HG03139 (cell line): ENCODE results near the gene TRMT10C.
"Not testable (repeated sequence)": the region's sequence is repeated elsewhere in the genome, so short reads cannot be mapped to it uniquely, and the experiment has no call there.

Experiments
- ATAC-seq: cut with Tn5 transposase; IDR thresholded peaks from one replicate; pipeline ENCODE4 v1.9.1; 2021; ENCODE audit not compliant: unreplicated experiment

Gene TRMT10C

DNA sequence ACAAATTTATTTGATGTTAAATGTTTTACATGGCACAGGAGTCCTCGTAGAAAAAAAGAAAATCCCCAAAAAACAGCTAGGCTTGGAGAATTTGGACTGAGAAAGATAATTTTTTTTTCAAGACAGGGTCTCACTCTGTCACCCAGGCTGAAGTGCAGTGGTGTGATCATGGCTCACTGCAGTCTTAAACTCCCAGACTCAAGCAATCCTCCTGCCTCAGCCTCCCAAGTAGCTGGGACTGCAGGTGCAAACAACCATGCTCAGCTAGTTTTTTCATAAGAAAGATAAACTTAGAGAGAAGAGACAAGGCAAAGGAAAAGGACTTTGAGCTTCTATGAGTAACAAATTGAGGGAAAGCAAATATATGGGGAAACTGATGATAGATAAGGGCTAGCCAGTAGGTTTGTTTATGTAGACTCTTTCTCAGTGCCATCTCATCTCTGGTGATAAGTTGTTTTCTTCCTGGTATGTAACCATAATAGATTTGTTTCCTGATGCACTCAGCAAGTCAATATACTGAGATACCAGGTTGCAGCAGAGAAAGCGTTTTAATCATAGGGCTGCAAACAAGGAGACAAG is 13.1 kb upstream of the TRMT10C start:
- ATAC-seq, result no peak

DNA sequence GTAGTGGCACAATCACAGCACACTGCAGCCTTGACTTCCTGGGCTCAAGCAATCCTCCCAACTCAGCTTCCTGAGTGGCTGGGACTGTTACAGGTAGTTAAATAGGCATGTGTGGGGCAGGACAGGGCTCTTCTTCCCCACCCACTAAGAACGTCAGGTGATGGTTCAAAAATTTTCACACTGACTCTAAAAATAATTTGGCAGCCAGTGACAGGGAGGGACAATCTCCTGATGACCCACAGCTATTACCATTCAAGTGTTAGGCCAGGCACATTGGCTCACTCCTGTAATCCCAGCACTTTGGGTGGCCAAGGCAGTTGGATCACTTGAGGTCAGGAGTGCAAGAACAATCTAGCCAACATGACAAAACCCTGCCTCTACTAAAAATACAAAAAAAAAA is 12.2 kb upstream of the TRMT10C start:
- no peak for ATAC-seq

DNA sequence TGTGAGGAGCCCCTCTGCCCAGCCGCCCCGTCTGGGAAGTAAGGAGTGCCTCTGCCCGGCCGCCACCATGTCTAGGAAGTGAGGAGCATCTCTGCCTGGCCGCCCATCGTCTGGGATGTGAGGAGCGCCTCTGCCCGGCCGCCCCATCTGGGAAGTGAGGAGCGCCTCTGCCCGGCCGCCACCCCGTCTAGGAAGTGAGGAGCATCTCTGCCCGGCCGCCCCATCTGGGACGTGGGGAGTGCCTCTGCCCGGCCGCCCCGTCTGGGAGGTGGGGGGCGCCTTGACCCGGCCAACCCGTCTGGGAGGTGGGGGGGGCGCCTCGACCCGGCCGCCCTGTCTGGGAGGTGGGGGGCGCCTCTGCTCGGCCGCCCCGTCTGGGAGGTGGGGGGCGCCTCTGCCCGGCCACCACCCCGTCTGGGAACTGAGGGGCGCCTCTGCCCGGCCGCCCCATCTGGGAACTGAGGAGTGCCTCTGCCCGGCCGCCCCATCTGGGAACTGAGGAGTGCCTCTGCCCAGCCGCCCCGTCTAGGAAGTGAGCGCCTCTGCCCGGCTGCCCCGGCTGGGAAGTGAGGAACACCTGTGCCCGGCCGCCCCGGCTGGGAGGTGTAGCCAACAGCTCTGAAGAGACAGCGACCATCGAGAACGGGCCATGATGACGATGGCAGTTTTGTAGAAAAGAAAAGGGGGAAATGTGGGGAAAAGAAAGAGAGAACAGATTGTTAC is 10.1 kb upstream of the TRMT10C start:
- not testable (repeated sequence) for ATAC-seq

DNA sequence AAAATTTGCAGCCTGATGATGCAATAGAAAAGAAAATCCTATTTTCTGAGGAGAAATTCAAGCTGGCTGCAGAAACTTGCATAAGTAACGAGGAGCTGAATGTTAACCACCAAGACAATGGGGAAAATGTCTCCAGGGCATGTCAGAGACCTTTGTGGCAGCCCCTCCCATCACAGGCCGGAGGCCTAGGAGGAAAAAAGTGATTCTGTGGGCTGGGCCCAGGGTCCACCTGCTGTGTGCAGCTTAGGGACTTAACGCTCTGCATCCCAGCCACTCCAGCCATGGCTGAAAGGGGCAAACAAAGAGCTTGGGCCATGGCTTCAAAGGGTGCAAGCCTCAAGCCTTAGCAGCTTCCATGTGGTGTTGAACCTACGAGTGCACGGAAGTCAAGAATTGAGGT is 8.3 kb upstream of the TRMT10C start:
- not testable (repeated sequence) for ATAC-seq

DNA sequence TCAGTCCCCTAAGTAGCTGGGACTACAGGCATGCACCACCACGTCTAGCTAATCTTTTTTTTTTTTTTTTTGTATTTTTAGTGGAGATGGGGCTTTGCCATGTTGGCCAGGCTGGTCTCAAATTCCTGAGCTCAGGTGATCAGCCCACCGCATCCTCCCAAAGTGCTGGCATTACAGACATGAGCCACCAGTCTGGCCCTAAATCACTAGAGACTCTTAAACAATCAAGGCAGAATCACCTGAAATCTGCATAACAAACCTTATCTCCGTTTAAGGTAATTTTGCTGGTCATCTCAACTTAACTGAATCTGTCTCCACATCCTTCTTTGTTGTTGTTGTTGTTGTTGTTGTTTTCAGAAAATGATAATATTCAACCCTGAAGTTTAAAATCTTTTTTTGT is 5.6 kb upstream of the TRMT10C start:
- no peak for ATAC-seq

DNA sequence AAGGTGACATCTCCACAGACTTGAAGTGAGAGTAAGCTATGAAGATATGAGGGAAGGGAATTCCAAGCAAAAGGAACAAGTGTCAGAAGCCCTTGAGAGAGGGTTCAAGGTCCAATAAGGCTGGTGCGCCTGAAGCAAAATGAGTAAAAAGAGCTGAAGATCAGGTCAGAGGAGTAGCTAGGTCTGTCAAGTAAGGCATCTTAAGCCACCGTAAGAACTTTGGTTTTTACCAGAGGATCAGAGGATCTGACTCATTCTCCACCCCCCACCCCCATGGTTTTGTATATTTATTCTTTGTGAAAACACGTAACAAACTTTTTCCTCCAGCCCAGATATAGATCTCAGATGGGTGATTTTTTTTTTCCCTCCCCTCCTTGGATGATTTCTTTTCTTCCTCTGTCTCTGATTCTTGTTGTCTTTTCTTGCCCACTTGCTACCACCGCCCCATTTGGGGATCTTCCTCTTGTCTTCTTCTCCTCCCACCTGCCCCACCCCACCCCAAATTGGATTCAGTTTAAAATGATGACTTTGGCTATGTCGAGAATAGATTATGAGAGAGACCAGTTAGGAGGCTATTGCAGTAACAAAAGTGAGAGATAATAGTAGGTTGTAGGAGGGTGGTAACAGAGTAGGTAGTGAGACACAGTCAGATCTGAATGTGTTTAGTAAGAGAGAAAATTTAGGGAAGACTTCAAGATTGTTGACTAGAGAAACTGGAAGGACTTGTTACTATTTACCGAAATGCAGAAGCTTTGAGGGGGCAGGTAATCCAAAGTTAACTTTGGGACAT is 6.1 kb downstream of the TRMT10C start:
- no peak for ATAC-seq

DNA sequence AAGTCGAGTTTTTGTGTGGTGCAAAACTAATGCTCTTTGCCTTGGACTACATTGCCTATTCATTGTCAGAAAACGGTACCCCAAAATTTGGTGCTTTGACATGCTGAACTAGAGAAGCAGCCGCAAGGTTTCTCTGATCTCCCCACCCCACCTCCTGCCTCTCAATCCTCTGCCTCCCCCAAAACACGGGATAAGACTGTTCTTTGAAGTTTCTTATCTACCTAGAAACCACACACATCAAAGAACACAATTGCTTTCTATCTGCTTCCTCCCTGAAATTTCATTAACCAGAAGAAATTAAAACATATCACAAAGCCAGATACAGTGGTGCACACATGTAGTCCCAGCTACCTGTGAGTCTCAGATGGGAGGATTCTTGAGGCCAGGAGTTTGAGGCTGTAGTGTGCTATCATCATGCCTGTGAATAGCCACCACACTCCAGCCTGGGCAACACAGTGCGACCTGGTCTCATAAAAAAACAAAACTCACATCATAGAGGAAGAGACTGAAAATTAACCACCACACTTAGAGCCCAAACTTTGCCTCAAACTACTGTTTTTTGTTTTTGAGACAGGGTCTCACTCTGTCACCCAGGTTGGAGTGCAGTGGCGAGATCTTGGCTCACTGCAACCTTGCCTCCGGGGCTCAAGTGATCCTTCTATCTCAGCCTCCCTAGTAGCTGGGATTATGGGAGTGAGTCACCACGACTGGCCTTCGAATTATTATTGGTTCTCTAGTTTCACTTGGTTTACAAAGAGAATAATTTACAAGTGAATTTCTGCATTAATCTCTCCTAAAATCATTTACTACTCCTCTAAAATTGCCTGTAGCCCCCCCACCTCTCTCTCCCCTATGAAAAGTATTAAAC is 9.6 kb downstream of the TRMT10C start:
- ATAC-seq, result no peak

DNA sequence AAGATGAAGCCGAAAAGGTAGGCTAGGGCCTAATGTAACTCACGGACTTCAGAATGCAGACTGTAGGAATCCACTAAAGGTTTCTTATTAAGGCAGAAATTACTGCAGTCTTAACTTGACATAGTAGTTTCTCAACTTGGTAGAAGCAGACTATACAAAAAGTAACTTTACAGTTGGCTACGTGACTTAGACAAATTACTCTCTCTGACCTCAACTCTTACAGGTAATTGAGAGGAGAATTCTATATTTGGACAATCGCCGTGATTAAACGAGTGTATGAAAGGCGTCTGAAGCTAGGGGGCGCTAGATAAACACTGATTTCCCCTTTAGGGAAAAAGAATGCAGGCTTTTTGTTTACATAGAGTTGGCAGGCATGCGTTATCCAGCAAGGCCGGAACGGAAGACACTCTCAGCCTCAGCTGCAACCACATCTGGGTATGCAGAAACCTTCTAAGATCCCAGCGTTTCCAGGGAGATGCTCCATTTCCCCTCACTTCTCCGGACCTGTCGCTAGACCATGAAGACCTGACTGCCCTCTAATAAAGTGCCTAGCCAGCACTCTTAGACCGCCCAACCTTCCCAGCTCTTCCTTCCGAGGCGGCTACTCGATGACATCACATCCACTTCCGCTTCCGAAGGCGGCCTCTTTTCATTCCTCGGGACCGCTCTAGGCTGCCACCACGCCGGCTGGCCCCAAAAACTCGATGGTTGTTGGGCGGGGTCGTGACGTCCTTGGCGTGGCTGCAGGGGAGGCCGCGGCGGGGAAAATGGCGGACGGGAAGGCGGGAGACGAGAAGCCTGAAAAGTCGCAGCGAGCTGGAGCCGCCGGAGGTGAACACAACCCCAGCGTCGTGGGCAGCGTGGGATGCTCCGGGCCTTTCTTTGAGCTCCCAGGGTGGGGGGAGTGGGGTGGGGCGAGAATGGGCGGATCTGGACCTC is 12.1 kb downstream of the TRMT10C start, which contains the start of gene PCNP:
Gene PCNP (plus strand): TSS at position 732 of the 939 bp plus-strand sequence. CDS start 36 bp downstream, at position 768.
- peak; percentile 88 for ATAC-seq

DNA sequence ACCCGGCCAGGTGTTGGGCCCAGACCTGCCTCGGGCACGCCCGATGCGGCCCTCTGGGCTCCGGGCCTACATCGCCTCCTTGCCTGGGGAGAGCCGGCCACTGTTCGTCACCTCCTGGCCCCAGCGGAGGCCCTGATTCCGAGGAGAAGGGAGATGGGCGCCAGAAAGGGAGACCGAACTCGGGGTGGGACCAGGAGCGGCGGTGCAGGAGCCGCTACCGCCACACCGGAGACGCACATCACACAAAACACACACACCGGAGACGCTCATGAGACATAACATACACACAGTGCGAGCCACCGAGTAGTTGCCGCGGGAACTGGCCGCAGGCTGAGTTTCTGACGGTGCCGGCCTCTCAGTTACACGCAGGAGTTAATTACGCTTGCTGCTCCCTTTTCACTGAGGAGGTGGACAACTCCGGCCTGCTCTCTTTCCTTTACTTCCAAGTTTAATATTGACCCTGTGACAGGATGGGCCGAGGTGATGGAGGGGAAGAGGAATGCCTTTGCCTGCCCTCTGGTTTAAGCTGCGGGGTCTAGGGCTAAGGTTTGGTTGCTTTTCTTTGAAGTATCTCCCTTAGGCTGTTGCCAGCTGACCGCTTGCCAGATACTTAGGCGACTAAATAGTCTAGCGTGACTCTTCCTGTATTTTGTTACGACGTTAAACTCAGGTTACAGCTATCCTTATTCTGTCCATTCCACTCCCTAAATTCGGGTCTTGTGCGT is 12.9 kb downstream of the TRMT10C start:
- ATAC-seq, result peak; percentile 35

DNA sequence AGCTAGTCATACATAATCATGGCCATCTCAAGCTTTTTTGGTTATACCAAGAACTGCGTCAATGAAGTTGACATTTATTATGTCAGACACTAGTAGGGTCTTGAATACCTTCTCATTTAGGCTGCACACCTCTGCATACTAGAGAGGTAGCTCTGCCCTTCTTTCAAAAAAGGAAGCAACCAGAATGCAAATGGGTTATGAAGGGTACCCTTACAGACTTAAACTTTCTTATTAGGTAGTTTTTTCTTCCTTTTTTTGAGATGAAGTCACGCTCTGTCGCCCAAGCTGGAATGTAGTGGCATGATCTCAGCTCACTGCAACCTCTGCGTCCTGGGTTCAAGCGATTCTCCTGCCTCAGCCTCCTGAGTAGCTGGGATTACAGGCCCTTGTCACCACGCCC is 15.6 kb downstream of the TRMT10C start:
- ATAC-seq, result no peak

DNA sequence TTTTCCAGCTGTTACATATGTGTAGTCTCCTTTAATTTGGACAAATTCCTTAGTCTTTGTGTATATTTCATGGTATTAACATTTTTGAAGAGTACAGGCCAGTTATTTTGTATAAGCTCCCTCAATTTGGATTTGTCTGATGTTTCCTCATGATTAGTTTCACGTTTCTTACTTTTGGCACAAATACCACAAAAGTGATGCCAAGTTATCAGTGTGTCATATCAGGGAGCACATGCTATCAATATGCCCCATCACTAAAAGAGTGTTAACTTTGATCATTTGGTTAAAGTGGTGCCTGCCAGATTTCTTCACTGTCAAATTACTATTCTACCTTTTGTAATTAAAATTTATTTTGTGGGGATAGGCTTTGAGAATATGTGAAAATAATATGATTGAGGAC is 26.9 kb downstream of the TRMT10C start:
- no peak for ATAC-seq

DNA sequence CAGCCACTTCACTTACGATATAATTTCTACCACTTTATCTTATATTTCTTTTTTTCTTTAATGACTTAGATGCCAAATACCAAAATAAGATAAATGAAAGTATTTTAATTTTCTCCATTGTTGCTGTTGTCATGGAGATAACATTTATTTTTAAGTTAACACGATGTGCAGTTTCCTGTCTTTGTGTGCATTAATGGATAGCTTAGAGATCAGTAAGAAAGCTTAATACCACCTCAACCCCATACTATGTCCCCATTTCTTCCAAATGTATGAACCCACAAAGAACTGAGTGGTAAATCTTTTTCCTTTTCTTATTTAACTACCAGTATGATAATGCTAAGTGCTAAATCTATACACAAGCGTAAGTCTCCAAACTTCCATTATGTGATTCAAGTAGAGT is 29.4 kb downstream of the TRMT10C start:
- ATAC-seq, result no peak

DNA sequence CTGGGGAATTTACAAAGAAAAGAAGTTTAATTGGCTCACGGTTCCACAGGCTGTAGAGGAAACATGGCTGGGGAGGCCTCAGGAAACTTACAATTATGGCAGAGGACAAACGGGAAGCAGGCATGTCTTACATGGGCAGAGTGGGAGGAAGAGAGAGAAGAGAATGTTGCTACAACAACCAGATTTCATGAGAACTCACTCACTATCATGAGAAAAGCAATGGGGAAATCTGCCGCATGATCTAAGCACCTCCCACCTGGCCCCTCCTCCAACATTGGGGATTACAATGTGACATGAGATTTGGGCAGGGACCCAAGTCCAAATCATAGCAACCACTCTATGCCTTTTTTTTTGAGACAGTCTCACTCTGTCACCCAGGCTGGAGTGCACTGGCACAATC is 41.1 kb downstream of the TRMT10C start:
- no peak for ATAC-seq

DNA sequence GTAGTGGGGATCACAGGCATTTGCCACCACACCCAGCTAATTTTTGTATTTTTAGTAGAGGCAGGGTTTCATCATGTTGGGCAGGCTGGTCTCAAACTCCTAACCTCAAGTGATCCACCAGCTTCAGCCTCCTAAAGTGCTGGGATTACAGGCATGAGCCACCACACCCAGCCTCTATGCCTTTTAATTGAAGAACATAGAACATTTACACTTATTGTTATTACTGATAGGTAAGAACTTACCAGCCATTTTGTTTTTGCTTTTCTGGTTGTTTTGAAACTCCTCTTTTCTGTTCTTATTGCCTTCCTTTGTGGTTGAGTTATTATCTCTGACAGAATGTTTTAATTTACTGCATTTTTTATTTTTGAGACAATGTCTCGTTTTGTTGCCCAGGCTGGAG is 41.5 kb downstream of the TRMT10C start:
- no peak for ATAC-seq

DNA sequence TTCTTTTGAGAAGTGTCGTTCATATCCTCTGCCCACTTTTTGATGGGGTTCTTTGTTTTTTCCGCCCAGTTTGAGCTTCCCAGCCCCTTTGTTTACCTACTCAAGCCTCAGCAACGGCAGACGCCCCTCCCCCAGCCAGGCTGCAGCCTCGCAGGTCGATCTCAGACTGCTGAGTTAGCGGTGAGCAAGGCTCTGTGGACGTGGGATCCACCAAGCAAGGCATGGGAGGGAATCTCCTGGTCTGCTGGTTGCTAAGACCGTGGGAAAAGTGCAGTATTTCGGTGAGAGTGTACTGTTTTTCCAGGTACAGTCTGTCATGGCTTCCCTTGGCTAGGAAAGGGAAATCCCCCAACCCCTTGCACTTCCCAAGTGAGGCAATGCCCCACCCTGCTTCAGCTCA is 43.7 kb downstream of the TRMT10C start:
- ATAC-seq, result not testable (repeated sequence)

DNA sequence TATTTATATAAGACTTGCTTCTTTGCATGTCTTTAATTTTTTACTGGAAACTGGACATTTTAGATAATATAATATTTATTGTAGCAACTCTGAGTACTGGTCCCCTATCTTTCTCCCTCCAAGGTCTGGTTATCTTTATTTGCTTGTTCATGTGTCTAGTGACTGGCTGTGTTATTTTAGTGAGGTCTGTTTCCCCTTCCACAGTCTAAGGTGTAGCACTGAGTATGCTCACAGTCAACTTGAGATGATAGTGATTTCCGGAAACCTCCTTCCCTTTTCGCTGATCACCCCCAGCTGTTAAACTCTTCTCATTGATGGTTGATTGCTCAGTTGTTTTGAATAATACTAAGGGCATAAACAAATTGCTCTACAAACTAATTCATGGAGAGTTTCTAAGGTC is 49.4 kb downstream of the TRMT10C start:
- ATAC-seq, result no peak

DNA sequence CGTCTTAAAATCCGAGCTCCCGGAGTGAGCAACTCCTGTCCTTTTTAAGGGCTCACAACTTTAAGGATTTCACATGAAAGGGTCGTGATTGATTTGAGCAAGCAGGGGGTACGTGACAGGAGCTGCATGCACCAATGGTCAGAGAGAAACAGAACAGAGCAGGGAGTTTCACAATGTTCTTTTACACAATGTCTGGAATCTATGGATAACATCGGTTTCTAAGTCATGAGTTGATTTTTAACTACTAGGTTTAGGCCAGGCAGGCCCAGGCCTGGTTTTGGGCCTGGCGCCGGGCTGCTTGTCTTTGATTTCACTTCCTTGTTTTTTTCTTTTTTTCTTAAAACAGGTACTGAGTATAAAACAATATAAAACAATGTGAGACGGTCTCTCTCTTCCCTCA is 51.3 kb downstream of the TRMT10C start:
- not testable (repeated sequence) for ATAC-seq

DNA sequence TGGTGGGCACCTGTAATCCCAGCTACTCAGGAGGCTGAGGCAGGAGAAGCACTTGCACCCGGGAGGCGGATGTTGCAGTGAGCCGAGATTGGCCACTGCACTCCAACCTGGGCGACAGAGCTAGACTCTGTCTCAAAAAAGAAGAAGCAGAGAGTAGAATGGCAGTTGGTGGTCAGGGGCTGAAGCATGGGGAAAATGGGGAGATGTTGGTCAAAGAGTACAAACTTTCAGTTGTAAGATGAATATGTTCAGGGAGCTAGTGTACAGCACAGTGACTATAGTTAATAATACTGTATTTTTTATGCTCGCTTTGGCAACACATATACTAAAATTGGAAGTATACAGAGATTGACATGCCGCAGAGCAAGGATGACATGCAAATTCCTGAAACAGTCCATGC is 53.9 kb downstream of the TRMT10C start:
- ATAC-seq, result no peak
